ENCODE data around the gene DAB2. TPM values are rescaled to one million over a fixed set of nuclear protein-coding genes. Genes with fewer than 3 reads are reported as not detected.

The DAB2 gene
- total RNA-seq, 1 donor from 2014 or later = 28.5 TPM

- Histone ChIP-seq H3K27me3 (ENCODE audit: low read depth) (no peaks in the 10 kb centered on the region), H3K4me1 (peaks cover 10% of the 10 kb centered on the region), H3K9me3 (replicated peaks) (no peaks in the 10 kb centered on the region), H3K36me3 (no peaks in the 10 kb centered on the region), H3K4me3 (no peak overlapping the region), H3K27ac (replicated peaks) (no peak overlapping the region)
- no peak for DNase-seq
- TF ChIP-seq, protein P1, sequence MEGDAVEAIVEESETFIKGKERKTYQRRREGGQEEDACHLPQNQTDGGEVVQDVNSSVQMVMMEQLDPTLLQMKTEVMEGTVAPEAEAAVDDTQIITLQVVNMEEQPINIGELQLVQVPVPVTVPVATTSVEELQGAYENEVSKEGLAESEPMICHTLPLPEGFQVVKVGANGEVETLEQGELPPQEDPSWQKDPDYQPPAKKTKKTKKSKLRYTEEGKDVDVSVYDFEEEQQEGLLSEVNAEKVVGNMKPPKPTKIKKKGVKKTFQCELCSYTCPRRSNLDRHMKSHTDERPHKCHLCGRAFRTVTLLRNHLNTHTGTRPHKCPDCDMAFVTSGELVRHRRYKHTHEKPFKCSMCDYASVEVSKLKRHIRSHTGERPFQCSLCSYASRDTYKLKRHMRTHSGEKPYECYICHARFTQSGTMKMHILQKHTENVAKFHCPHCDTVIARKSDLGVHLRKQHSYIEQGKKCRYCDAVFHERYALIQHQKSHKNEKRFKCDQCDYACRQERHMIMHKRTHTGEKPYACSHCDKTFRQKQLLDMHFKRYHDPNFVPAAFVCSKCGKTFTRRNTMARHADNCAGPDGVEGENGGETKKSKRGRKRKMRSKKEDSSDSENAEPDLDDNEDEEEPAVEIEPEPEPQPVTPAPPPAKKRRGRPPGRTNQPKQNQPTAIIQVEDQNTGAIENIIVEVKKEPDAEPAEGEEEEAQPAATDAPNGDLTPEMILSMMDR (IDR thresholded peaks at IDR 0.05; ENCODE audit: borderline replicate concordance) = no peak
- intact Hi-C loops (cut with micrococcal nuclease) = no loop called here
Measured at GRCh38 chr5:39461007-39461682, 36.4 kb upstream of the DAB2 start.

GRCh38 chr5:39459907-39460306 is 35.1 kb upstream of the DAB2 start:
- intact Hi-C loops (cut with micrococcal nuclease) = no loop called here
- H3K36me3 ChIP-seq = no peaks in the 10 kb centered on the region
- no peaks in the 10 kb centered on the region for H3K9me3 ChIP-seq (replicated peaks)
- no peak overlapping the region for H3K4me3 ChIP-seq
- TF ChIP-seq, protein P1 (IDR thresholded peaks at IDR 0.05; ENCODE audit: borderline replicate concordance) = no peak
- H3K27ac ChIP-seq (replicated peaks) = no peak overlapping the region
- no peaks in the 10 kb centered on the region for H3K4me1 ChIP-seq
- DNase-seq = no peak
- H3K27me3 ChIP-seq (ENCODE audit: low read depth) = no peaks in the 10 kb centered on the region

GRCh38 chr5:39459071-39459470 is 34.3 kb upstream of the DAB2 start:
- intact Hi-C loops (cut with micrococcal nuclease) = no loop called here
- TF ChIP-seq, protein P1 (IDR thresholded peaks at IDR 0.05; ENCODE audit: borderline replicate concordance) = no peak
- H3K4me1 ChIP-seq = no peaks in the 10 kb centered on the region
- H3K4me3 ChIP-seq = no peak overlapping the region
- H3K36me3 ChIP-seq = no peaks in the 10 kb centered on the region
- H3K27me3 ChIP-seq (ENCODE audit: low read depth) = no peaks in the 10 kb centered on the region
- DNase-seq = no peak
- H3K27ac ChIP-seq (replicated peaks) = no peak overlapping the region
- H3K9me3 ChIP-seq (replicated peaks) = no peaks in the 10 kb centered on the region

- H3K36me3 ChIP-seq = no peaks in the 10 kb centered on the region
- no peak overlapping the region for H3K27ac ChIP-seq (replicated peaks)
- H3K4me3 ChIP-seq = no peak overlapping the region
- no peaks in the 10 kb centered on the region for H3K9me3 ChIP-seq (replicated peaks)
- intact Hi-C loops (cut with micrococcal nuclease) = no loop called here
- no peaks in the 10 kb centered on the region for H3K27me3 ChIP-seq (ENCODE audit: low read depth)
- DNase-seq = no peak
- H3K4me1 ChIP-seq = no peaks in the 10 kb centered on the region
- TF ChIP-seq, protein P1 (IDR thresholded peaks at IDR 0.05; ENCODE audit: borderline replicate concordance) = no peak
Measured at GRCh38 chr5:39455645-39456044, 30.9 kb upstream of the DAB2 start.

DNA sequence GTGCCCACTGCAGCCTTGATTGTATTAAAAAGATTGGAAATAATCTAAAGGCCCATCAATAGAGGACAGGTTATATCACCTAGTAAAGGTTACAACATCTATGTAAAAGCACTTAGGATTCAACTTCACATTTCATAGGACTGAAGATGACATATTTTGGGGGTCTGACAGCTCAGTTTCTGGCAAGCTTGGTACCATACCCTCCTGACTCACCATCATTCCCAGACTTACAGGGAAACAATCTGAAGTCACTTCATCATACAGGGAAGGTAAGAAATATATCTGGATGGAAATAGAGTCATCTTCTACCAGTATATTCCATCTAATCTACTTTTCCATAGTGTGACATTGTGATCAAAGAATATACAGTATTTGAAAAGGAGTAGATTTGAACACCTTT is 28.8 kb upstream of the DAB2 start:
- TF ChIP-seq, protein P1 (IDR thresholded peaks at IDR 0.05; ENCODE audit: borderline replicate concordance) = no peak
- Histone ChIP-seq H3K4me3 (no peak overlapping the region), H3K27me3 (ENCODE audit: low read depth) (no peaks in the 10 kb centered on the region), H3K9me3 (replicated peaks) (no peaks in the 10 kb centered on the region), H3K4me1 (no peaks in the 10 kb centered on the region), H3K36me3 (no peaks in the 10 kb centered on the region), H3K27ac (replicated peaks) (no peak overlapping the region)
- no peak for DNase-seq
- intact Hi-C loops (cut with micrococcal nuclease) = no loop called here

Data from left ventricle myocardium inferior (tissue), 1 donor.